Aorta (tissue), 5 donors: Measurements from ENCODE around the gene KDELR3. TPM values are rescaled to one million over a fixed set of nuclear protein-coding genes. Genes with fewer than 3 reads are reported as not detected.

Experiments used
- ATAC-seq: fragments of 200-7000 bp; cut with Tn5 transposase; one replicate; pipeline ENCODE4 v1.9.1; 2022; ENCODE audit warnings: moderate library complexity; ENCODE audit not compliant: low FRiP score
- DNase-seq, 2 donors: peaks; one replicate each; pipeline ENCODE4 v3.0.0-alpha.2; 2020
- H3K27ac ChIP-seq, 2 donors: one replicate each; pipeline ENCODE4 v1.5.1; 2013; ENCODE audit warnings: low read length in 2 of 2, mild to moderate bottlenecking in 2 of 2, moderate library complexity in 2 of 2, control low read depth in 1 of 2, inconsistent platforms in 1 of 2, low read depth in 1 of 2
- H3K27me3 ChIP-seq, 2 donors: one replicate each; pipeline ENCODE4 v1.6.1; 2013; ENCODE audit warnings: control low read depth in 1 of 2, low read length in 1 of 2, mild to moderate bottlenecking in 1 of 2, moderate library complexity in 1 of 2; ENCODE audit not compliant: insufficient read depth in 2 of 2, control insufficient read depth in 1 of 2
- H3K36me3 ChIP-seq, 2 donors: one replicate each; pipeline ENCODE4 v1.6.1; 2013; ENCODE audit warnings: control low read depth in 1 of 2, low read length in 1 of 2, mild to moderate bottlenecking in 1 of 2; ENCODE audit not compliant: insufficient read depth in 2 of 2, control insufficient read depth in 1 of 2
- H3K4me1 ChIP-seq, 2 donors: one replicate each; pipeline ENCODE4 v1.6.1; 2013; ENCODE audit warnings: low read length in 2 of 2, control low read depth in 1 of 2, mild to moderate bottlenecking in 1 of 2, moderate library complexity in 1 of 2; ENCODE audit not compliant: insufficient read depth in 2 of 2, control insufficient read depth in 1 of 2
- H3K4me3 ChIP-seq, 2 donors: one replicate each; pipeline ENCODE4 v1.5.1; 2013; ENCODE audit warnings: low read length in 2 of 2, control low read depth in 1 of 2, mild to moderate bottlenecking in 1 of 2
- H3K9me3 ChIP-seq: one replicate; pipeline ENCODE4 v1.6.1; 2013; ENCODE audit warnings: mild to moderate bottlenecking, low read length; ENCODE audit not compliant: control insufficient read depth
- WGBS, 2 donors: extraction: QIAGEN DNeasy Blood & Tissue Kit; methylation state at CpG; one replicate each; pipeline ENCODE4 v1.1.7; 2013; 5-methylcytosine and 5-hydroxymethylcytosine counted together
- intact Hi-C, 2 donors: fragments of 100-400 bp; cut with DNase I; formaldehyde crosslinking; loops; one replicate each; pipeline versions ENCODE4 v1.14.2 to v1.15.0; 2022
- polyA plus RNA-seq, 2 donors: library from polyadenylated mRNA; stranded (reverse); fragments of 200-250 nt; gene quantifications; one replicate each; pipeline ENCODE4 v1.2.3, GENCODE V29; 2013
- total RNA-seq, 2 donors: library from RNA; stranded (reverse); fragmentation: NEBNext Ultra II Directional; extraction: Animal tissue kit (Norgen Biotek cat#: 25700); gene quantifications; one replicate each; pipeline ENCODE4 v1.2.1, GENCODE V29; 2021
- donor health status: healthy with polysubstance abuse.
- donor health status: Bipolar disorder and iron deficiency.
- donor health status: DM: no; HTN: no; CAD: no.
- donor health status: DM: no; HTN: no; CAD: no.
- donor health status: DM: yes; HTN: yes; CAD: no.

The KDELR3 gene
- total and polyA plus RNA-seq, 4 donors: 12.9 to 25.8 (median 20.8) TPM

- Histone ChIP-seq H3K36me3 (no peaks in the 10 kb centered on the region), H3K27ac (no peak overlapping the region), H3K27me3 (no peaks in the 10 kb centered on the region), H3K4me3 (no peak overlapping the region), H3K9me3 (no peaks in the 10 kb centered on the region), H3K4me1 (no peaks in the 10 kb centered on the region)
- ATAC-seq (no peak), DNase-seq (no peak)
- intact Hi-C loops: no loop called here
- WGBS, 2 donors: 77 to 80% methylated on average over 4 of the region's 4 CpGs
Measured at GRCh38 chr22:38435010-38435409, 32.9 kb upstream of the KDELR3 start.

DNA sequence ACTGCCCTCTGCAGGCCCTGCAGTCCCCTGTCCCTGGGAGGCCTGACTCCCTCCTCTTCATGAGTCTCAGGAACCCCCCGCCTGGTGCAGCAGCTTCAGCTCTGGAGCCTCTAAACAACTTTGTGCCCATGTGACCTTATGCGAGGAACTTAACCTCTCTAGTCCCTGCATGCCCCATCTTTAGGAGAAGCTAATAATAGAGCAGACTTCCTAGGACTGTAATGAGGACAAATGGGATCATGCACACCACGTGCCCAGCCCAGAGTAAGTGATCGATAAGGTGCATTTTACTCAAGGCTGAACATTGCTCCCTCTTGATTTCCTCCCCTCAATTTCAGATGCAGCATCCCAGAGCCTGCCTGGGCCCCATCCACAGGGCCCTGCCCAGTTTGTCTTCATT is 31.9 kb upstream of the KDELR3 start:
- Histone ChIP-seq H3K4me1 (no peaks in the 10 kb centered on the region), H3K9me3 (no peaks in the 10 kb centered on the region), H3K36me3 (no peaks in the 10 kb centered on the region), H3K4me3 (no peak overlapping the region), H3K27ac (no peak overlapping the region), H3K27me3 (no peaks in the 10 kb centered on the region)
- 70 to 79% methylated on average over 4 of the region's 4 CpGs for WGBS, 2 donors
- no peak for DNase-seq
- no peak for ATAC-seq
- intact Hi-C loops: no loop called here

GRCh38 chr22:38436629-38437395 is 31.1 kb upstream of the KDELR3 start:
- Histone ChIP-seq H3K27ac (no peak overlapping the region), H3K4me1 (no peaks in the 10 kb centered on the region), H3K4me3 (no peak overlapping the region), H3K9me3 (no peaks in the 10 kb centered on the region), H3K27me3 (no peaks in the 10 kb centered on the region), H3K36me3 (no peaks in the 10 kb centered on the region)
- WGBS, 2 donors: 94% methylated on average over 15 of the region's 15 CpGs
- no peak for DNase-seq
- intact Hi-C loops: no loop called here
- ATAC-seq: no peak

GRCh38 chr22:38437416-38437815 is 30.5 kb upstream of the KDELR3 start:
- Histone ChIP-seq H3K4me3 (no peak overlapping the region), H3K36me3 (no peaks in the 10 kb centered on the region), H3K27ac (no peak overlapping the region), H3K27me3 (no peaks in the 10 kb centered on the region), H3K4me1 (no peaks in the 10 kb centered on the region), H3K9me3 (no peaks in the 10 kb centered on the region)
- no peak for ATAC-seq
- intact Hi-C loops: no loop called here
- WGBS, 2 donors: 95 to 97% methylated on average over 9 of the region's 9 CpGs
- DNase-seq: no peak

DNA sequence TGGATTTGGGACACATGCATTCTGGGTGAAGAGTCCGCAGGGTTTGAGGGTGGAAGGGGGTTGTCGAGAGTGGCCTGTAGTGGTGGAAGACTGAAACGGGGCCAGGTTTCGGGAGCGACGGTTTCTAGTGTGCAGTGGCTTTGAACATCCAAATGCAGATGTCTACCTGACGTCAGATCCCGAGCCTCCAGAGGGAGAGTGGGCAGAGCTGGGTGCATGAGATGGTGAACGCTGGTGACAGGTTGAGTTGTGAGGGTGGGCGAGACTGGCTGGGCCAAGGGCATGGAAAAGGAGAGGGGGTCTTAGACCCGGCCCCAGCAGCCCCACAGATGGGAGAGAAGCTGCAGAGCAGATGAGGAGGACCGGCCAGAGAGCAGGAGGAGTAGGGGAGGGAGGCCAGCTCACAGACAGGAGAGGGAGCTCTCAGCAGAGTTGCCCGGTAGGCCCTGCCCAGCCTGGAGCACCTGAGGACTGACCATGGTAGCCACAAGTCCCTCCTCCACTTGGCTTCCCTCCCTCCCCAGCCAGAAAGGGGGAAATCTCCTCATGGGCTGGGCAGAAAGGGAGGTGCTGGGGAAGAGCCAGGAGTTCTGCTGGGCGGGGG is 27.0 kb upstream of the KDELR3 start:
- Histone ChIP-seq H3K27ac (no peak overlapping the region), H3K4me3 (no peak overlapping the region), H3K27me3 (no peaks in the 10 kb centered on the region), H3K36me3 (no peaks in the 10 kb centered on the region), H3K4me1 (no peaks in the 10 kb centered on the region), H3K9me3 (no peaks in the 10 kb centered on the region)
- ATAC-seq: peak; percentile 47
- WGBS, 2 donors: 83 to 91% methylated on average over 13 to 14 of the region's 14 CpGs
- no peak for DNase-seq
- intact Hi-C loops: no loop called here

DNA sequence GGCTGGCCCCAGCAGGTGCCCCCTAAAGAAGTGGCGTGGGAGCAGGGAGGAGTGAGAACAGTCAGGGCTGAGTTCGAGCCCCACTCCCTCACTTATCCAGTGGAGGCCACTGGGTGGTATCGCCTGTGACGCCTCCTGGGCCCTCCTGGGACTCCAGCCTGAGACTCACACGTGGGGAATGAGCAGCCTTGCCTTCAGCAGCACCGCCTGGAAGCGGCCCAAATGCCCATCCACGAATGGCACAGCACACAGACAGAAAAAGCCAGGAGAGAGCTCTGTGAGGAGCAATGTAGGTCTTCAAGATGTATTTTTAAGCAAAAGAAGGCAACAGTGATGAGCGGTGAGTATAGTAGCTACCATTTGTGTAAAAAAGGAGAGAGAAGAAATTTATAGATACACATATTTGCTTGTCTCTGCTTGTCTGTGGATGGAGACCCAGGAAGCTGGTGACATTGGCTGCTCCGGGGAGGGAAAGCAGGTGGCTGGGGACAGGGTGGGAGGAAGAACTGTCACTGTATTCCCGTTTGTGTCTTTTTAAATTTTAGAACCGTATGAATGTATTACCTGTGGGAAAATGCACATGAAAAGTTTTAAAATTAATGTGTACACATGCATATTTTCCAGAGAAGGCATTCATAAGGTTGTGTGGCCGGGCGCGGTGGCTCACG is 26.1 kb upstream of the KDELR3 start:
- H3K4me1 ChIP-seq: no peaks in the 10 kb centered on the region

GRCh38 chr22:38442967-38443627 is 24.8 kb upstream of the KDELR3 start:
- intact Hi-C loops: no loop called here
- Histone ChIP-seq H3K27me3 (no peaks in the 10 kb centered on the region), H3K36me3 (no peaks in the 10 kb centered on the region), H3K27ac (no peak overlapping the region), H3K4me1 (no peaks in the 10 kb centered on the region), H3K9me3 (no peaks in the 10 kb centered on the region), H3K4me3 (no peak overlapping the region)
- ATAC-seq (no peak), DNase-seq (no peak)
- WGBS, 2 donors: 43 to 54% methylated on average over 13 of the region's 13 CpGs

More for the DNA sequence above, 26.1 kb upstream of the KDELR3 start:
- DNase-seq (no peak), ATAC-seq (no peak)
- intact Hi-C loops: no loop called here
- Histone ChIP-seq H3K27ac (no peak overlapping the region), H3K36me3 (no peaks in the 10 kb centered on the region), H3K4me3 (no peak overlapping the region), H3K27me3 (no peaks in the 10 kb centered on the region), H3K9me3 (no peaks in the 10 kb centered on the region)
- WGBS, 2 donors: 69 to 73% methylated on average over 16 of the region's 16 CpGs

DNA sequence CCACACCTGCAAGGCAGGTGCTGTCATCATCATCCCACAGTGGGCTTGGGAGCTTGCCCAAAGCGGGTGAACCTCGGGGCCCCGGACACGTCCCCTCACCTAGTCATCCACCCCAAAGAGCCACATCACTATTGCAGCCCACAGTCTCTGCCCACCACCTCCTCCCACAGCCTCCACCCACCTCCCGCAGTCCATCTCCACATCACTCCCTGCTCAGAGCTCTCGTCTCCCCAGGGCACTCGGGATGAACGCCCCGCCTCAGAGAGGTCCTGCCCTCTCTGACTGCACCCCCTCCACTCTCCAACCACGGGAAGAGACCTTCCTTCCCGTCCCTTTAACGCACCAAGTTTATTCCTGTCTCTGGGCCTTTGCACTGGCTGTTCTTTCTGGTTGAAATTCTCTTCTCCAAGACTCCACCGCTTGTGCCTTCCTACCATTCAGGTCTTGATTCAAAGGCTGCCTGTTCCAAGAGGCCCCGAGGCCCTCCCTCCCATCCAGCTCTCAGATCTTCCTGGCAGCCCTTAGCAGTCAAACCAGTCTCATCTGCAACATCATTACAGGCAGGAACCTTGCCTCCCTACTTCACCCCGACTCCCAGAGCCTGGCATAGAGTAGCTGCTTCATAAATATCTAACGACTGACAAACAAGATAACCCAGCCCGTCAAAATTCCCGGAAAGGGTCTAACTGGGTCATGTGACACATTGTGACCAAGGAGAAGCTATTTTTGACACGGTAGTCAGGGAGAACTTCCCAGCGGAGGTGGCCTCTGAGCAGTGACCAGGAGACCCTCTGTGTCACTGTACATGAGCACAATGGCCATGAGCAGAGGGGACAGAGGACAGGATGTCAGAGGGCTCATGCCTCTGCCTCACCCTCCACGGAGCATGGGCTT is 24.0 kb upstream of the KDELR3 start:
- Histone ChIP-seq H3K4me3 (no peak overlapping the region), H3K27ac (no peak overlapping the region), H3K27me3 (no peaks in the 10 kb centered on the region), H3K4me1 (no peaks in the 10 kb centered on the region), H3K36me3 (no peaks in the 10 kb centered on the region), H3K9me3 (no peaks in the 10 kb centered on the region)
- DNase-seq: no peak
- intact Hi-C loops: no loop called here
- WGBS, 2 donors: 66 to 67% methylated on average over 21 of the region's 21 CpGs
- no peak for ATAC-seq
